HG03378 (cell line): ENCODE data around the gene PDE4B.
A peak's percentile ranks its signal among the peaks of the same experiment; 100 is the strongest.

ENCODE experiments used
- ATAC-seq: cut with Tn5 transposase; IDR thresholded peaks from one replicate; pipeline ENCODE4 v1.9.1; 2021; ENCODE audit warnings: mild to moderate bottlenecking, moderate library complexity; ENCODE audit not compliant: unreplicated experiment

PDE4B gene

GRCh38 chr1:66274634-66275033, 481.9 kb downstream of the PDE4B start:
- no peak for ATAC-seq

DNA sequence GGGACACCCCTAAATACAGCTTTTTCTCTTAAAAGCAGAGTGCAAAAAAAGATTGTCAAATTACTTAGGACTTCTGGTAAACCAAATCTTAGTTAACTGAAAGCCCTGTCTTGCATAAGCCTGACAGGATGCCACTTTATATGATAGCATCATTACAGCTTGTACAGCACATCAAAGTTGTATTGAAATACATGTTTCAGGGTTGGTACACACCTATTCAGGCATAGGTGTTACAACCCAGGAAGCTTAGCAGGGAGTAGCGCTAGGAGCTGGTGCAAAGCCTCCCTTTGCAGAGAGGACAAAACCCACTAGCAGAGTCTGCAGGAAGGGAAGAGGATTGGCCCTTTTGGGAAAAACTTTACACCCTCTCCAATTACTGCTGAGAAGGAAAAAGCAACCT, 482.4 kb downstream of the PDE4B start:
- no peak for ATAC-seq

DNA sequence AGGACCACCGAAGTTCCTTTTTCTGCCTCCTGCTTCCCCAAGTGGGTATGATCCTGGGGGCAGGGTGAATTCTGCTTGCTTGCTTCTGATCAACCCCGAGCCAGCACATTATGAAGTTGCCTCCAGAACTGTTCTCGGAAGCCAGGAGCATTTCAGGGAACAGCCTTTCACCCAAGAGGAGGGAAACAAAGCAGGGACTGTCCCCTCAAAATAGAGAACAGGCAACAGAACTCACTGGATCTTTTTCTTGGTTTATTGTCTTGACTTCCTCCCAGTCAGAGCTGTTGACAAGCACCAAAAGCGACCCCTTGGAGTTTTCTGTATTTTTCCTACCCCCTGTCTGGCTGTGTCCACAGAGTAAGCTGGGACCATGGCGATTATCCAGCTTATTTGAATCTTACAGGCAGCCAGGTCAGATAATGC, 482.9 kb downstream of the PDE4B start:
- ATAC-seq, result no peak

DNA sequence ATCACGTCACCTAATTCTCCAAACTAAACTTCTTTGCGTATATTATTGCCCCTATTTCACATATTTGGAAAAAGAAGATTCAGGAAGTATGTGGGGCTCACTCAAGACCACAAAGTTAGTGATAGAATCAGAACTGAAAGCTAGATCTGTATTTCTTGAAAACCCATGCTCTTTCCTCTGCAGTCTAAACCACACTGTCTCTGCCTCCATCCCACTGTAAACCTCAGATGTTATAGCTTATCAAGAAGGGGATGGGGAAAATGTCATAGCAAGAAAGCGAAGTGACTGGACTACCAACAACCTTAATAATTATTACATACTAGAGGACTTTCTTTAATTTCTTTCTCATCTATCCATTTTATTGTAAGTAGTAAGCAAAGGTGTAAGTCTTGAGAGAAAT, 483.5 kb downstream of the PDE4B start:
- ATAC-seq, result peak; percentile 87

DNA sequence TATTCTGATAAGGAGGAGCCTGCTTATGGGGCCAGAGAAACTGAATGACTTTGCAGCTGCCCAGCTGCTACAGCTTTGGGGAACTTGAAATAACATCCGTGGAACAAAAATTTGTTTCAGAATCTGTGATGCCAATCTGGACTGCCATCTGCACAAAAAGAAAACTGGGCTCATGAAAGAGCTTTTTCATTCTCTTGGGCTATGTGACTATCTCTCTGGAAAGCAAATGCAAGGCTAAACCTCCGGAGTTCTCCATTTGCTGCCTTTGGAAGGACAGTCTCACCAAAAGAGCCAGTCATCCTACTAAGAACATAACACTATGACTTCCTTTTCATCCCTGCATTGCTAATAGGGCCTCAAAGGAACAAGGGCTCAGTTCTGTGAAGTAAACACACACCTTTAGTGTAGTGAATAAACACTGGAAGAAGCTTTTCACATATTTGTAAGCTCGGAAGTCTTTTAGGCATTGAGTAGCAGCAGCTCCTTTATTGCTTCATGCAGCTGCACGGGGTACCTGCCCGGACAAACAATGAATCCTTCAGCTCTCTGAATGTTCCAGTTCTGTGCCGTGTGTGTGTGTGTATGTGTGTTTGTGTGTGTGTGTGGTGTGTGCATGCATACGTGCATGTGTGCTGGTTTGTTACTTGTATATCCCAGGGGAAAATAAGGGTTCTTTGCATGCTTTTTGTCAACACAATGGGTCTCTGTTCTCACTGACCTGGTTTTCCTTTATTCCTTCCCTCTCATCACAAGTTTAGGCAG, 485.7 kb downstream of the PDE4B start:
- ATAC-seq, result no peak

- ATAC-seq, result no peak
Measured at GRCh38 chr1:66281808-66282207, 489.1 kb downstream of the PDE4B start.

GRCh38 chr1:66282343-66282852, 489.7 kb downstream of the PDE4B start:
- peak; percentile 87 for ATAC-seq

DNA sequence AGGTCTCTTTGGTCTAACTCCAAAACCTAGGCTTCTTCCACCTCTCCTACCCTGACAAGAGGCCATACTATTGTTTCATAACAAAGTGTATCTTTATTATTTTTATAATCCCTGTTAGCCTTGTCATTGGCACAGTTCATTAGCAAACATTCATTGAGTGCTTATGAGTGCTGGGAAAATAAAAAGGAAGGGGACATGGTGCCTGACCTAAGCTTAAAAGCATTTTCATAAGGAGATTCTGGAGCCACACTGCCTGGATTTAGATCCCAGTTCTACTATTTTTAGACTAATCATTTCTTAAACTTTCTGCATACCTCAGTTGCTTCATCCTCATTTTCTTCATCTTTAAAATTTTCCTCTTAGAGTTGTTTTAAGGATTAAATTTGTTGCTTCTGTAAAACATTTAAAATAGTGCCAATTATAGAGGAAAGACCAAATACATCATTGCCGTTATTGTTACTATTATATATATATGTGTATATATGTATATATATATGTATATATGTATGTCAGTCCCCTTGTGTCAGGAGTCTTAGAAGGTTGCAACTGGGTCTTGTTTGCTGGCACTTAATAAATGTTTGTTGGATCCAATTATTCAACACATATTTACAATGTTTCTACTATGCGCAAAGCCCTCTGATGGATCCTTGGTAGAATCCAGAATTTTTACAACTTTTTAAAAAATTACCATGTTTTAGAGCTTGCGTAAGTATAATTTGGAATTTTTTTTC, 490.4 kb downstream of the PDE4B start:
- no peak for ATAC-seq

DNA sequence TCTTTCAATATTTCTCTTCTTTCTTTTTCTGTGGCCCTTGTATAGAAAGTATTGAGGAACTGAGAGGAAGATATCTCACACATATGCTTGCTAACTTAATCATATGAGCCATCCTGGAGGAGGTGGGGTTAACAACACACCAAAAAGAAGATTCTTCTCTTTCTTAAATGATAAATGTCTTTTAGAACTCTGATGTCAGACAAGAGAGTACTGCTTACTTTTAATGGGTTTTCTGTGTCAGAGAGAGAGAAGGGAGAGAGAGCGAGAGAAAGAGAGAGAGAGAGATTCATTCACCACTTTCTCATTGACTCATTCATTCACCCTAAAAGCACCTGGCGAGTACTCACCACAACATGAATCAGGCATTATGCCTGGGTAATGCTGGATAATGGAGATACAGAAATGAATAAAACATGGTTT, 490.9 kb downstream of the PDE4B start:
- peak; percentile 63 for ATAC-seq

GRCh38 chr1:66284746-66285145, 492.1 kb downstream of the PDE4B start:
- no peak for ATAC-seq

- no peak for ATAC-seq
Measured at GRCh38 chr1:66285618-66286270, 493.0 kb downstream of the PDE4B start.

DNA sequence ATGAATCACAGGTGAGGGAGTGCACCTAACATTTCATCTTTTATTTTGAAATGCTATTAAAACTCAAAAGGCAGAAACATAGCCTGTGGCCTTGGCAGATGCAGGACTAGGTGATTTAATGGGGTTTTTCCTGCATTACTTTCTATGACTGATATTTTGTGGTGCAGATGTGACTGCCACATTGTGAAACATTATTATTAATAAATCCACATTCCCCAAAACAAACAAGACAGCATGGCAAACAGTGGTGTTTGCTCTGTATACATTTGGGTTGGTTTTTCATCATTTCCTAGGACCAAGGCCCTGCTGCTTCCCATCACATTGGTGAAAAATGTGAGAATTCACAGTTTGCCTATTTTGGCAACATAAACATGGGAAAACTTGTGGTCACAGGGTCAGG, 493.6 kb downstream of the PDE4B start:
- ATAC-seq, result no peak

- ATAC-seq, result no peak
Measured at GRCh38 chr1:66288048-66288447, 495.4 kb downstream of the PDE4B start.

- no peak for ATAC-seq
Measured at GRCh38 chr1:66290761-66291530, 498.3 kb downstream of the PDE4B start.

DNA sequence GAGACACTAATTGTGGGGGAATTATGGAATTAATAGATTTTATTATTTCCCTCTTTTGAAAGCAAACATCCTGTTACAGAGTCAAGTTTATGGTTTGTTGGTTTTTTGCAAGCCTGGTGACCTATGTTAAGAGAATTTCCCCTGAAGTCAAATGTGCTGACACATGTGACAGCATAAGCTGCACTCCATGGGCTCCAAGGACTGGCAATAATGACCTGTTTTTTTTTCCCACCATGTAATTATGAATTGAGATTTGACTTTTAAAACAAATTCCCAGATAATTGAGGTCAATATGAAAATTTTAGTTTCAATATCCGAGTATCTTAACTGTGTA, 498.8 kb downstream of the PDE4B start:
- ATAC-seq, result peak; percentile 45

DNA sequence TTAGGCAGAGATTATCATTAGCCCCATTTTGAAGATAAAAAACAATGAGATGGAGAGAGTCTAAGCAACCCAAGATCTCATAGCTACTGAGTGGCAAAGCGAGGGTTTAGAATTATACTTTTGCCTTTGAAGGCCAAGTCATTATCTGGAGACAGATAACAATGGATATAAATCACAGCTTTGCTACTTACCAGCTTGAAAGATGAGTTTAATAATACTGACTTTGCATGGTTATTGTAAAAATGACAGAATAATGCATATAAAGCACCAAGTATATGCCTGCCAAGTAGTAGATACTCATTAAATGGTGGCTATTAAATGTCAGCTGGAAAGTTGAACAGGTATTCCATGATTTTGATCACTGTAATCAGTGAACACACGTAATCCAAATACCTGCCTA, 499.6 kb downstream of the PDE4B start:
- no peak for ATAC-seq

DNA sequence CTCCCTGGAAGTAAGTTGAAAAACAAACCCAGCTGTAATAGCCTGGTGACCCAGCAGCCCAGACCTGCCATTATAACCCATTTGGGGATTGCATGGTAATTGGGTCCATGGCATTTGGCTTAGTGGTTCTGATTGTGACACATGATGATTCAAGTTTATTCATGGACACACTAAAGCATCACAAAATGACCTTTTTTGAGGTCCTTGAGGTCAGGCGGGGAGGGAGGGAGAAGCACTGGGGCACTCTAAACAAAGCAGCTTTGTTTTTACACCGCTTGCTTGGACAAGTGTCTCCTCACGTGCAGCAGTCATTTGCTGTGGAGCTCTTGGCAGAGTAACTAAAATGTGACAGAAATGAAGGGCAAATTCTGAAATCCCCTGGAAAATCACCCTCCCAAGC, 500.2 kb downstream of the PDE4B start:
- no peak for ATAC-seq

GRCh38 chr1:66294707-66295370, 502.1 kb downstream of the PDE4B start:
- no peak for ATAC-seq

DNA sequence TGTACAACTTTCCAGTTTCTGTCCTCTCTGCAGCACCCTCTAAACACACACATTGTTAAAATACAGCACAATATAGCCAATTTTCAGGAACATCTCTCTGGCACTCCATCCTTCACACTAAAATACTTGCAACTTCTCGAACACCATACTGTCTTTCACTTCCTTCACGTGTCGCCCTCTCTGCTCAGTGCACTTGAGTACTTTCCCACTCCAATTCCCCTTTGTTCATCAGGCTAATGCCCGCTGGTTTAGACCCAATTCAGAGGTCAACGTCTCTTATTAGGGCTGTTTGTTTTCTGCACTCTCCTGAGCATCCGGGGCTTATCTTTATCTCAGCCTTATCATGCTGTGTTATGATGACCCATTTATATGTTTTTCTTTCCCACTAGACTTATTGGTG, 503.1 kb downstream of the PDE4B start:
- no peak for ATAC-seq

DNA sequence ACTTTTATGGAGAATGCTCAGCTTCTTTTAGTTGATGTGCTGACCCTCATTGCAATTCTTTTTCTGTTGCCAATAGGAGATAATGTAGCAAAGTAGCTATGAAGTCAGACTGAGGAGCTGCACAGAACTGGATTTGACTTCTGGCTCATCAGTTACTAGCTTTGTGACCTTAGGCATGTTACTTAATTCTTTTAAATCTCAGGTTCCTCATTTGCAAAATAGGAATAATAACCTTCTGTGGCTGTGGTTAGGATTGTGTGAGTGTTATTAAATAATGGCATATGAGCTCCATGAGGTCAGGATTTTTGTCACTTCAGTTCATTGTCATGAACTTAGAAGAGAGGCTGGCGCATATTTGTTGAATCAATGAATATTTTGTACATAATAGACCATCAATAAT, 503.7 kb downstream of the PDE4B start:
- no peak for ATAC-seq

DNA sequence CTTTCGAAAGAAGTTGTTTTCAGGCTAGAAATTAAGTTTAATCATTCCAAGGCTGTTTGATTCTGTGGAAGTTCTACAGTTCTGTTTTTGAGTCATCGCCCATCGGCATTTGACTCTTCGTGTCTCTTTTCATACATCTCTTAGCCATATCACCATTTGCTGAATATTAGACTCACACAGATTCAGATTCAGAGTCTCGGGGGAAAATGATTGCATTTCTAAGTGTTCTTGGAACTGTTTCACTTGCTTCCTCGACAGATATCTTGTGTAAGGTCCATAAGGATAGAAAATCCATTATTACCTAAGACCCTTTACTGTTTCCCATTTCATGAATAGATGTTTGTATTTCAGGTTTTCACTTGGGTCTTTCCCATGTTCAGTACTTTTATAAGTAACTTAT, 504.3 kb downstream of the PDE4B start:
- ATAC-seq, result no peak
